GM21381 (cell line): ENCODE measurements around the gene CELF4.

Source experiments
- ATAC-seq: cut with Tn5 transposase; IDR thresholded peaks from one replicate; pipeline ENCODE4 v1.9.1; 2021; ENCODE audit warnings: mild to moderate bottlenecking, moderate library complexity; ENCODE audit not compliant: unreplicated experiment

CELF4 gene

GRCh38 chr18:37527395-37527794 is 38.2 kb downstream of the CELF4 start:
- ATAC-seq, result no peak

- no peak for ATAC-seq
Measured at GRCh38 chr18:37525262-37525585, 40.4 kb downstream of the CELF4 start.

GRCh38 chr18:37524498-37525261 is 40.9 kb downstream of the CELF4 start:
- no peak for ATAC-seq

GRCh38 chr18:37524139-37524497 is 41.5 kb downstream of the CELF4 start:
- ATAC-seq, result no peak

GRCh38 chr18:37521510-37522465 is 43.8 kb downstream of the CELF4 start:
- ATAC-seq, result no peak

GRCh38 chr18:37520508-37520907 is 45.1 kb downstream of the CELF4 start:
- no peak for ATAC-seq

- no peak for ATAC-seq
Measured at GRCh38 chr18:37519510-37520135, 46.0 kb downstream of the CELF4 start.

GRCh38 chr18:37516361-37516853 is 49.2 kb downstream of the CELF4 start:
- ATAC-seq, result no peak

- no peak for ATAC-seq
Measured at GRCh38 chr18:37514953-37515352, 50.6 kb downstream of the CELF4 start.

- ATAC-seq, result no peak
Measured at GRCh38 chr18:37512400-37512799, 53.2 kb downstream of the CELF4 start.

- ATAC-seq, result no peak
Measured at GRCh38 chr18:37511721-37512298, 53.8 kb downstream of the CELF4 start.

GRCh38 chr18:37509600-37509999 is 56.0 kb downstream of the CELF4 start:
- no peak for ATAC-seq

- ATAC-seq, result no peak
Measured at GRCh38 chr18:37508207-37508606, 57.4 kb downstream of the CELF4 start.

- ATAC-seq, result no peak
Measured at GRCh38 chr18:37507239-37507638, 58.4 kb downstream of the CELF4 start.

- ATAC-seq, result no peak
Measured at GRCh38 chr18:37506001-37506400, 59.6 kb downstream of the CELF4 start.

- ATAC-seq, result no peak
Measured at GRCh38 chr18:37505321-37505720, 60.3 kb downstream of the CELF4 start.

- no peak for ATAC-seq
Measured at GRCh38 chr18:37502601-37503000, 63.0 kb downstream of the CELF4 start.

GRCh38 chr18:37502036-37502435 is 63.6 kb downstream of the CELF4 start:
- no peak for ATAC-seq

- ATAC-seq, result no peak
Measured at GRCh38 chr18:37501136-37501535, 64.5 kb downstream of the CELF4 start.

GRCh38 chr18:37499913-37500312 is 65.7 kb downstream of the CELF4 start:
- no peak for ATAC-seq

- no peak for ATAC-seq
Measured at GRCh38 chr18:37499044-37499443, 66.6 kb downstream of the CELF4 start.
